NOMO-1 treated with DMSO at 0.1 percent for 48 hours (cell line): ENCODE results near the gene CHCHD5.
A peak's percentile ranks its signal among the peaks of the same experiment; 100 is the strongest.
"Not testable (repeated sequence)": the region's sequence is repeated elsewhere in the genome, so short reads cannot be mapped to it uniquely, and the experiment has no call there.

ENCODE experiments used
- DNase-seq: peaks from one replicate; lab custom pipeline; 2025; ENCODE audit not compliant: unreplicated experiment; lab: John Stamatoyannopoulos, UW

The CHCHD5 gene

DNA sequence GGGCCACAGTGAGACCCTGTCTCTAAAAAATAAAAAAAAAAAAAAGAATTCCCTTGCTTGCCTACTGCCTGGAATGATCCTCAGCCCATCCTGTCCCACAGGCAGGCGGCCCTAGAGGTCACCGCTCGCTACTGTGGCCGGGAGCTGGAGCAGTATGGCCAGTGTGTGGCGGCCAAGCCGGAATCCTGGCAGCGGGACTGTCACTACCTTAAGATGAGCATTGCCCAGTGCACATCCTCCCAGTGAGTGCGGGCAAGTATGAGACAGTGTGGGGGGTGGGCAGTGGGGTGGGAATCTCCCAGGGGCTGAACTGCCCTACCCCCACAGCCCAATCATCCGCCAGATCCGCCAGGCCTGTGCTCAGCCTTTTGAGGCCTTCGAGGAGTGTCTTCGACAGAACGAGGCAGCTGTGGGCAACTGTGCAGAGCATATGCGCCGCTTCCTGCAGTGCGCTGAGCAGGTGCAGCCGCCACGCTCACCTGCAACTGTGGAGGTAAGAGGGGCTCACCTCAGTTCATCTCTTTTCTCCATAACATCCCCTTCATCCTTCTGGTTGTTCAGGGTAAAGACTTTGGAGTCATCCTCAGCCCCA lies 1.6 kb downstream of the CHCHD5 start:
- no peak for DNase-seq

DNA sequence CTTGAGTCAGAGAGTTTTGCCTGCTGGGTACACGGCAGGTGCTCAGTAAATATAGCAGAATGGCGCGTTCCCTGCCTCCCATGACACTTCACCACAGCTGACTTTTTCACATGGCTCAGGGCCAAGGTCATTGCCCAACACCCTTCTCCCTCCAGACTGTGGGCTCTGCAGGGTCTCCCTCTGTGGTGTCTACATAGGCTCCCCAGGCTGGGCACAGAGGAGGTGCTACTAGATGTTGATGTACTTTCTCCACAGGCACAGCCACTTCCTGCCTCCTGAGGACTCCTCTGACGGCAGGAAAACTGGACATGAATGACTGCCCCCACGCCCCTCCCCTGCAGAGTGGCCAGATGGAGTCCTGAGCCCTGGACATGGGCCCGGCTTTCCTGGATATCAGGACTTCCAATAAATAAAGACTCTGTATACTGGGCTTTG lies 4.2 kb downstream of the CHCHD5 start:
- no peak for DNase-seq

DNA sequence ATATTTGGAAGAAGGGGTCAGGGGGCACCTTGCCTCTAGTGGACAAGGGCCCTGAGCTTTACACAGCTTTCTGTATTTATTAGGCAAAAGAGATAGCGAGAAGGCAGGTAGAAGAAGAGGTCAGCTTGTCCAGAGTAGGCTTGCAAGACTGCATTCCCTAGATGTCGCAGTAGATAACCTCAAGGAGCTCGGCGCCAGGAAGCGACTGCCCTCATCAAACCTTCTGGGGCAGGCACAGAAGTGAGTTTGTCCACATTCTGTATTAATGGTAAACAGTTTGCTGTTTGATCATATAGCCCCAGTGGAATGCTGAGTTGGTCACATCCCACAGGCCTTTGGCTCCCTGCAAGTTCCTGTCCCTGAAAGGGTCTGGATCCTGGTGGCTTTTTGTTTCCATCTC lies 7.0 kb downstream of the CHCHD5 start:
- no peak for DNase-seq

DNA sequence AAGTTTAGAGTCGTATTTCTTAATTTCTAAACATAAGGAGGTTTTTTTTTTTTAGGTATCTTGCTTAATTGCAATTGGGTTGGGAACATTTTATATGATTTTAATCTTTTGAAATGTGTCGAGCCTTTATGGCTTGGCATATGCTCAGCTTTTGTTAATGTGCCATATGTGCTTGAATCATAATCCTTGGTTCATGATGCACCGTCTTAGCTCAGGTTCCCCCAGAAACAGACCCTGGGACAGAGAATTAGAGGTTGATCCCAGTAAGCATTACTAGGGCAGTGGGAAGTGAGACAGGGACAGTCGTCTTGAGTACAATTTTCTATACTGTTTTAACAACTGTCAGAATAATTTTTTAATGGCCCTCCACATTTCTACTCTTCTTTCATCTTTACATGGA lies 9.3 kb downstream of the CHCHD5 start:
- DNase-seq = no peak

DNA sequence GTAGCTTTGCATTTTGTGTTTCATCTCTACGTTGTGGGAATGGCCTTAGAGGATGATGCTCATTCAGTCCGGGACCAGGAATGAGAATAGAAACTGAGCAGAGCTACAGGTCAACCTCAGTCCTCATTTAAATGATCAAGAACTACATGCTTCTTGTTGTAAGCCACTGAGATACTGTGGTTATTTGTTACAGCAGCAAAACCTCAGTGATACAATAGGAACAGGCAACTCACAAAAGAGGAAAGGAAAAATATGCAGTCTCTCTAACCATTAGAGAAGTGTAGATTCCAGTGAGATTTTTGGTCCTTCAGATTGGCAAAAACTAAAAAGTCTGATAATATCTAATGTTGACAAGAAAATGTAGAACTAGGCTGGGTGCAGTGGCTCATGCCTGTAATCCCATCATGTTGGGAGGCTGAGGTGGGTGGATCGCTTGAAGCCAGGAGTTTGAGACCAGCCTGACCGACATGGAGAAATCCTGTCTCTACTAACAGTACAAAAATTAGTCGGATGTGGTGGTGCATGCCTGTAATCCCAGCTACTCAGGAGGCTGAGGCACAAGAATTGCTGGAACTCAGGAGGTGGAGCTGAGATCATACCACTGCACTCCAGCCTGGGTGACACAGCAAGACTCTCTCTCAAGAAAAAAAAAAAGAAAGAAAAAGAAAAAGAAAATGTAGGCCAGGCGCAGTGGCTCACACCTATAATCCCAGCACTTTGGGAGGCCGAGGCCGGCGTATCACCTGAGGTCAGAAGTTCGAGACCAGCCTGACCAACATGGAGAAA lies 13.3 kb downstream of the CHCHD5 start:
- DNase-seq = no peak

DNA sequence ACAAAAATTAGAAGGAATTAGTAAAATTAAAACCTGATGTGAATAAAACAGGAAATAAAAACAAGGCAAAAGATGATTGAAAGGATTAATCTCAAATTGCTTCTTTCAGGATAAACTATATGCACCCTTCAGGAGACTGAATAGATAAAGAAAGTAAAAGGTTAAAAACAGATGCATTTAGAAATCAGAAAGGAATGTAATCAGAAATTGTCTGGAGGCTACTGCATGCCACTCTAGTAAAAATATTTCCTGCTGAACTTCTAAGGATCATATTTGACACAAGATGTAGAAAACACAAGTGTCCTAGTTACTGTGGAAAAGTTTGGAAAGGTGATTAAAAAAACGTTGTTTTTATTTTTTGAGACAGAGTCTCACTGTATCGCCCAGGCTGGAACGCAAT lies 16.2 kb downstream of the CHCHD5 start:
- no peak for DNase-seq

DNA sequence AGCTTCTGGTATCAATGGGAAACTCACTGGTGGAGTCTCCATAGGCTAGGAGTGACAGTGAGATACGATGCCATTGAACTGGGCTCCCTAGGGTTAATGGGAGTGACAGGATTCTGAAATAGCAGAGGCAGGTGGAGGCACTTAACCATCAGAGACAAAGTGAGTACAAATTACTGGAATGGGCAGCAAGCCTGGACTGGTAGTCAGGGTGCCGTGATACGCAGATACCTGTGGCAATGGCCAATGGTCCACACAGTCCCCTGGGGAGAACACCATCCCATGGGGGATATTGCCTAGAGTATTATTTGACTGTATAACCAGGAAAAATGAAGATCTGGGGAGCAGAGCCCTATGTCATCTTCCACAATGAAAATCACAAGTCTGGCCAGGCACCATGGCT lies 17.3 kb downstream of the CHCHD5 start:
- no peak for DNase-seq

DNA sequence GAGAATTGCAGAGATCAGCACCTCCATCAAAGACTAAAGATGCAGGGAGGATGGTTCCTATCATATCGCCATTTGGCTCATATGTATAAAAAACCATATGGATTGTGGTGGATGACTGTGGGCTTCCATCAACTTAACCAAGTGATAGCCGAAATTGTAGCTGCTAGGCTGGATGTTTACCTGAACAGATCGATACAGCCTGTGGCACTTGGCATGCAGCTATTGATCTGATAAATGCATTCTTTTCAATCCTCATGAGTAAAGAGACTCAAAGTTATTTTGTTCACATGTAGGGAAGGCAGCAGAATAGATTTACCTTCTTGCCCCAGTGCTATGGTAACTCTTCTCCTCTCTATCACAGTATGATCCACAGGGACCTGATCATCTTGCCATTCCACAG lies 18.5 kb downstream of the CHCHD5 start:
- DNase-seq = no peak

DNA sequence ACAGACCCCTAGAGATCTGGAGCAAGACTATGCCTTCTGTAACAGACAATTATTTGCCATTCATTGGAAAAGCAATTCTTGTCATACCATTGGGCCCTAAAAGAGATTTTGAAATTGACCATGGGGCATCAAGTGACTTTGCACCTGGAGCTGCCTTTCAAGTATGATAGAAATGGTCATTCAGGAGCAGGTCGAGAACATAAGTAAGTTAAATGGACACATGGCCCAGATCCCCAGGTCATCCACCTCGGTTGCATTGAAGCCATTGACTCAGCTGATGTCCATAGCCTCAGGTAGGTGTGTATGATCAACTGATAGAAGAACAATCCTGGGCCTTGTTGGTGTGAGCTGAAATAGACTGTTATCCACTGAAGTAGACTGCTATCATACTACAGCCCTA lies 19.3 kb downstream of the CHCHD5 start:
- no peak for DNase-seq

DNA sequence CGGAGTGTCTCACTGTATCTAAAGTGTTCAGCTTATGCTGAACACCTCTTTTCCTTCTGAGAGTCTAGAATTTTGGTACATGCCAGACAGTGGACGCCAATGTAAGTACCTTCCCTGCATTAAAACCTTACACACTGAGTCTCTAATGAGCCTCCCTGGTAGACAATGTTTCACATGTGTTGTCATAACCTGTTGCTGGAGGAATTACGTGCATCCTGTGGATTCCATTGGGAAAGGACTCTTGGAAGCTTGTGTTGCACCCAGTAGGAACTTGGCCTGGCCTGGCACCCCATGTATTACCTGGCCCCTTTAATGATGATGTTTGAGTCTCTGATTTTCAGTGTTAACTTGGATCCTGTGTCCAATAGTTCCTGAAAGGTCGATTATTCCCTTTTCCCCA lies 20.5 kb downstream of the CHCHD5 start:
- no peak for DNase-seq

DNA sequence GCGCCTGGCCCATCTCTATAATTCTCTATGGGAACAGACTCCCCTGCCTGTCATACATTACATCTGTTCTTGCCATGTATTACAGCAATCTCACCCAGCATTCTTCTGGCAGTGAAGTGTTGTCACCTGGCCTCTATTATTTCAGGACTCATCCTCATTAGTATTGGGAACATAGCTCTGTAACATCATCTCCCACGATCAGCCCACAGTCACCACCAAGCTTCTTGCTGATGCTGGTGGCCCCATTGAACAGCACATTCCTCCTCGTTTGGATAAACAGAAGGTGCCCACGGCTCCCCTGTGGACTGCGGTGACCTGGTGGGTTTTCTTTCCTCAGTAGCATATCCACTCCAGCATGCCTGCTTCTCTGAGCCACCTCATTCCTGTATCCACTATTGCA lies 21.5 kb downstream of the CHCHD5 start:
- DNase-seq = no peak

DNA sequence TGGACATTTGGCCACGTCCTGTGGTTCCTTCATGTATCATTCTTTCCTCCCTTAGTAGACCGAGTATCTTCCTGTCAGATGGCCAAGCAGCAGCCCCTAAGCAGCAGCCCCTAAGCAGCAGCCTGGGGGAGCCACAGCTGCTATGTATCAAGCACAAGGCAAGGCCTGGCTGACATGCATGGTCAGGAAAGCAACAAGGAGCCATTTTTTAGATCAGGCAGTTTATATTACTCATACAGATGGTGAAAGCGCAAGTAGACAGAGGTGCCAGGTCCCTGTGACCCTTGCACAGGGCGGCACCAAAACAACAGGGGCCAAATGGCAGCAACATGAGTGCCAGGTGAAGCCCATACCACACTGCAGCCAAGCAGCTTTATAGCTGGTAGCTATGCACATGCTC lies 22.1 kb downstream of the CHCHD5 start:
- DNase-seq = no peak

DNA sequence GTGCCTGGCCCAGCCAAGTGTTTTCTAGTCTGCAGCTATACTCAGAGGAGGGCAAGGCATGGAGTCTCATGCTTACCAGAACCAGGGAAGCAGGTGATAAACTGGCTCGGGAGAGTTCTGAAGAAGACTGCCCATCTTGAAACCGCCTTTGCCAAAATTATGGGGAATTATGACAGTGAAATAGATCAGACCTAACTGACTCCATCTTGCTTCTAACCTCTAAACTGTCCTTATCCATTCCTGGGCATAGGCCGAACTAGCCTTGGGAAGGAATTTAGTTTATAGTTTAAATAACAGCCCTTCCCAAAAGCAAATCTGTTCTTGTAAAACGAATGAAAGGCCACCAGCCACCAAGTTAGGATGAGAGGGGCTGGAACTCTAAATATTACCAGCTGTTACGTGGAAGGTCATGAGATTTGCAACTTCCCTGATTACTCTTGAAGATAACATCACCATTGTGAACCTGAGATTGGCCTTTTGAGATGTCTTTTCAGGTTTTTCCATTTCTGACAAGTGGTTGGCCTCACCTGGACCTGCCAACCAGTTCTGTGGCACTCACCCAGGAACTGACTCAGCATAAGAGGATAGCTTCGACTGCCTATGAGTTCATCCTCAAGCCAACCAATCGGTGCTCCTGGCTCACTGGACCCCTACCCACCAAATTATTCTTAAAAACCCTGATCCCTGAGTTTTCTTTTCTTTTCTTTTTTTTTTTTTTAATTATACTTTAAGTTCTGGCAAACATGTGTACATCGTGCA lies 23.4 kb downstream of the CHCHD5 start:
- no peak for DNase-seq

DNA sequence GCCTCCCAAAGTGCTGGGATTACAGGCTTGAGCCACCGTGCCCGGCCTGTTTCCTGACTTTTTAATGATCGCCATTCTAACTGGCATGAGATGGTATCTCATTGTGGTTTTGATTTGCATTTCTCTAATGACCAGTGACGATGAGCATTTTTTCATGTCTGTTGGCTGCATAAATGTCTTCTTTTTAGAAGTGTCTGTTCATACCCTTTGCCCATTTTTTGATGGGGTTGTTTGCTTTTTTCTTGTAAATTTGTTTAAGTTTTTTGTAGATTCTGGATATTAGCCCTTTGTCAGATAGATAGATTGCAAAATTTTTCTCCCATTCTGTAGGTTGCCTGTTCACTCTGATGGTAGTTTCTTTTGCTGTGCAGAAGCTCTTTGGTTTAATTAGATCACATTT lies 24.9 kb downstream of the CHCHD5 start:
- not testable (repeated sequence) for DNase-seq

DNA sequence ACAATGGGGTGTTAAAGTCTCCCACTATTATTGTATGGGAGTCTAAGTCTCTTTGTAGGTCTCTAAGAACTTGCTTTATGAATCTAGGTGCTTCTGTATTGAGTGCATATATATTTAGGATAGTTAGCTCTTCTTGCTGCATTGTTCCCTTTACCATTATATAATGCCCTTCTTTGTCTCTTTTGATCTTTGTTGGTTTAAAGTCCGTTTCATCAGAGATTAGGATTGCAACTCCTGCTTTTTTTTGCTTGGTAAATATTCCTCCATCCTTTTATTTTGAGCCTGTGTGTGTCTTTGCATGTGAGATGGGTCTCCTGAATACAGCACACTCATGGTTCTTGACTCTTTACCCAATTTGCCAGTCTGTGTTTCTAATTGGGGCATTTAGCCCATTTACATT lies 27.9 kb downstream of the CHCHD5 start:
- DNase-seq = not testable (repeated sequence)

DNA sequence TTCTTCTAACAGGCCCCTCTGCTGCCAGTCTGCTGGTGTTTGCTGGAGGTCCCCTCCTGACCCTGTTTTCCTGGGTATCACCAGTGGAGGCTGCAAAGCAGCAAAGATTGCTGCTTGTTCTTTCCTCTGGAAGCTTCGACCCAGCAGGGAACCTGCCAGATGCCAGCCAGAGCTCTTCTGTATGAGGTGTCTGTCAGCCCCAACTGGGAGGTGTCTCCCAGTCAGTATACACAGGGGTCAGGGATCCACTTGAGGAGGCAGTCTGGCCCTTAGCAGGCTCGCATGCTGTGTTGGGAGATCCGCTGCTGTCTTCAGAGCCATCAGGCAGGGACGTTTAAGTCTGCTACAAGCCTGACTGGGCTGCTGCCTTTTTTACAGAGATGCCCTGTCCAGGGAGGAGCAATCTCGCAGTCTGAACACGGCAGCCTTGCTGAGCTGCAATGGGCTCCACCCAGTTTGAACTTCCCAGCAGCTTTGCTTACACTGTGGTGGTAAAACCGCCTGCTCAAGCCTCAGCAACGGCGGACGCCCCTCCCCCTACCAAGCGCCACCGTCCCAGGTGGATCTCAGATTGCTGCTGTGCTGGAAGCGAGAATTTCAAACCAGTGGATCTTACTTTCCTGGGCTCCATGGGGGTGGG lies 29.9 kb downstream of the CHCHD5 start:
- no peak for DNase-seq

DNA sequence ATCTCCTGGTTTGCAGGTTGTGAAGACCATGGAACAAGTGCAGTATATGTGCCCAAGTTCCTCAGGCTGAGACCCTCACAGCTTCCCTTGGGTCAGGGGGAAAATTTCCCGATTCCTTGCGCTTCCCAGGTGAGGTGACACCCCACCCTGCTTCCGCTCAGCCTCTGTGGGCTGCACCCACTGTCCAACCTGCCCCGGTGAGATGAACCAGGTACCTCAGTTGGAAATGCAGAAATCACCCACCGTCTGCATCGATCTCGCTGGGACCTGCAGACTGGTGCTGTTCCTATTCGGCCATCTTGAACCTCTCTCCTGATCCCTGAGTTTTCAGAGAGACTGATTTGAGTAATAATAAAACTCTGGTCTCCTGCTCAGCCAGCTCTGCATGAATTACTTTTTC lies 30.6 kb downstream of the CHCHD5 start:
- no peak for DNase-seq

DNA sequence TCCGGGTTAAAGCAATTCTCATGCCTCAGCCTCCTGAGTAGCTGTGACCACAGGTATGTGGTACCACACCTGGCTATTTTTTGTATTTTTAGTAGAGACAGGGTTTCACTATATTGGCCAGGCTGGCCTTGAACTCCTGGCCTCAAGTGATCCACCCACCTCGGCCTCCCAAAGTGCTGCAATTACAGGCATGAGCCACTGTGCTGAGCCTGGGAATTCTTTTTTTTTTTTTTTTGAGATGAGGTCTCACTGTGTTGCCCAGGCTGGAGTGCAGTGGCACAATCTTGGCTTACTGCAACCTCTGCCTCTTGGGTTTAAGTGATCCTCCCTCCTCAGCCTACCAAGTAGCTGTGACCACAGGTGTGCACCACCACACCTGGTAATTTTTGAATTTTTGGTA lies 31.4 kb downstream of the CHCHD5 start:
- not testable (repeated sequence) for DNase-seq

DNA sequence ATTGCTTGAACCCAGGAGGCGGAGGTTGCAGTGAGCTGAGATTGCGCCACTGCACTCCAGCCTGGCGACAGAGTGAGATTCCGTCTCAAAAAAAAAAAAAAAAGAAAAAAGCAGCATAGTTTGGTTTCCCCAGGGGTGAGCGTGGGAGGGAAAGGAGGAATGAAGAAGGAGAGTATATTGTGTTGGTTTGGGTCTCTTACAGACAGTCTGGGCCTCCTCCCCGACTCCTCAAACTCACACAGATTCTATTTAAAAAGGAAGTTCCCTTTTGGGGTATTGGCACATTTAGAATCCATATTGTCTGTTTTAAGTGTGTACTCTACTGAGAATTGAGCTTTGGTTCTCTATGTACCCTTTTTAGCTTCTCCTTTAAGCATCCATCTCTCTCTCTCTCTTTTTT lies 34.0 kb downstream of the CHCHD5 start:
- DNase-seq = peak; percentile 28

DNA sequence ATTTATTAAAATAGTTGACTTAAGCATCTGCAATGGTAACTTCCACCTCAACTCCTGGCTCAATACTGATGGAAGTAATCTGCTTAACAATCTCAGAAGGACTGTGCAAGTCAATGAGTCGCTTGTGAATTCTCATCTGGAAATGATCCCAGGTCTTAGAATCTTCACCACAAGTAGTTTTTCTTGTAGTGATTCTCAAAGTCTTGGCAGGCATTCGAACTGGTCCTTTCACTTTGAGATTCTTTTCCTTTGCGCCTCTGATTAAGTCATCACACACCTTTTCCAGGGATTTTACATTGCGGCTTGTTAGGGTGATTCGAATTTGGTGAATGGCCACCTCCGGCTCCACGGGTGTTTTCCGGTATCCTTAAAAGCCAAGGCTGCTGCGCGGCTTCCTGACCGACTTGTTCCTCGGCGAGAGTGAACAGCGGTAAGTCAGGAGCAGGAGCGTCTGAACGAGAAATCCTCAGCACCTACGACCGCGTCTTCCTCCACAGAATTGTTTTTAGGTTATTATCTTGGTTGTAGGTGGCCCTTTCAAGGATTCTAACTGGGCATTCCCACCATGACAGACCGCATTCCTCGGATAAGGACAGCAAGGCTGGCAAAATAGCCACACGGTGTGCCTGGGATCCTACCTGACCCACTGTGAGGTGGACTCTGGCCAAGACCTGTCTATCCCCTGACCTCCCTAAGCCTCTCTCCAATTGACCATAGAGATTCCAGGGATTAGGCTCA lies 37.5 kb downstream of the CHCHD5 start:
- DNase-seq = no peak

DNA sequence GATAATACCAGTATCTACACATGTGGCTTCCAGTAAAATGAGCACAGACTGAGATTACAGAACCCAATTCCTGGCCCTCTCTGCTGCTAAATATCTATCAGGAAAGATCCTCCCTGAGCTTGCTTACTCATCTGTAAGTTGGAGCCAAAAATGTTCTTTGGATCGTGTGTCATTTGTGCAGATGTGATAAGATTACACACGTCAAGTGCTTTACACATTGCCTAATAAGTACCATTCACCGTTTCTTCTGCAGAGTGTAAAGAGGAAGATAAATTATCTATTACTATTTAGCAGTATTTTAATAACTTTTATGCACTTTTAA lies 38.1 kb downstream of the CHCHD5 start:
- no peak for DNase-seq
